DMS153 (cell line): ENCODE measurements around the gene CLASP1.
"Not testable (repeated sequence)": the region's sequence is repeated elsewhere in the genome, so short reads cannot be mapped to it uniquely, and the experiment has no call there.

Experiments
- DNase-seq: peaks from one replicate; lab custom pipeline; 2025; lab: John Stamatoyannopoulos, UW

CLASP1 gene

GRCh38 chr2:121473512-121473911 is 175.8 kb downstream of the CLASP1 start:
- no peak for DNase-seq

- no peak for DNase-seq
Measured at GRCh38 chr2:121472470-121472993, 176.7 kb downstream of the CLASP1 start.

GRCh38 chr2:121471532-121472469 is 177.5 kb downstream of the CLASP1 start:
- no peak for DNase-seq

- DNase-seq = no peak
Measured at GRCh38 chr2:121470917-121471316, 178.3 kb downstream of the CLASP1 start.

- DNase-seq = no peak
Measured at GRCh38 chr2:121469356-121469755, 179.9 kb downstream of the CLASP1 start.

- DNase-seq = no peak
Measured at GRCh38 chr2:121468936-121469335, 180.3 kb downstream of the CLASP1 start.

- DNase-seq = no peak
Measured at GRCh38 chr2:121459291-121459690, 190.0 kb downstream of the CLASP1 start.

GRCh38 chr2:121456325-121456724 is 192.9 kb downstream of the CLASP1 start:
- no peak for DNase-seq

- no peak for DNase-seq
Measured at GRCh38 chr2:121455446-121455845, 193.8 kb downstream of the CLASP1 start.

GRCh38 chr2:121454549-121455090 is 194.6 kb downstream of the CLASP1 start:
- DNase-seq = no peak

GRCh38 chr2:121451398-121451797 is 197.9 kb downstream of the CLASP1 start:
- no peak for DNase-seq

GRCh38 chr2:121450301-121450700 is 199.0 kb downstream of the CLASP1 start:
- no peak for DNase-seq

- DNase-seq = no peak
Measured at GRCh38 chr2:121446647-121447241, 202.5 kb downstream of the CLASP1 start.

- DNase-seq = no peak
Measured at GRCh38 chr2:121442889-121443288, 206.4 kb downstream of the CLASP1 start.

- DNase-seq = not testable (repeated sequence)
Measured at GRCh38 chr2:121438290-121438689, 211.0 kb downstream of the CLASP1 start.

- DNase-seq = no peak
Measured at GRCh38 chr2:121436918-121437317, 212.3 kb downstream of the CLASP1 start.

GRCh38 chr2:121435790-121436189 is 213.5 kb downstream of the CLASP1 start:
- DNase-seq = no peak

- no peak for DNase-seq
Measured at GRCh38 chr2:121431214-121431613, 218.0 kb downstream of the CLASP1 start.

GRCh38 chr2:121429927-121430520 is 219.2 kb downstream of the CLASP1 start:
- DNase-seq = no peak

GRCh38 chr2:121429119-121429903 is 220.0 kb downstream of the CLASP1 start:
- no peak for DNase-seq

GRCh38 chr2:121427187-121427689 is 222.0 kb downstream of the CLASP1 start:
- no peak for DNase-seq
